Measurements from ENCODE around the gene ABCD2. TPM values are rescaled to one million over a fixed set of nuclear protein-coding genes. Genes with fewer than 3 reads are reported as not detected.

The ABCD2 gene
- total RNA-seq, 3 donors from 2014 or later = 0.52 to 1.1 (median 0.55) TPM

DNA sequence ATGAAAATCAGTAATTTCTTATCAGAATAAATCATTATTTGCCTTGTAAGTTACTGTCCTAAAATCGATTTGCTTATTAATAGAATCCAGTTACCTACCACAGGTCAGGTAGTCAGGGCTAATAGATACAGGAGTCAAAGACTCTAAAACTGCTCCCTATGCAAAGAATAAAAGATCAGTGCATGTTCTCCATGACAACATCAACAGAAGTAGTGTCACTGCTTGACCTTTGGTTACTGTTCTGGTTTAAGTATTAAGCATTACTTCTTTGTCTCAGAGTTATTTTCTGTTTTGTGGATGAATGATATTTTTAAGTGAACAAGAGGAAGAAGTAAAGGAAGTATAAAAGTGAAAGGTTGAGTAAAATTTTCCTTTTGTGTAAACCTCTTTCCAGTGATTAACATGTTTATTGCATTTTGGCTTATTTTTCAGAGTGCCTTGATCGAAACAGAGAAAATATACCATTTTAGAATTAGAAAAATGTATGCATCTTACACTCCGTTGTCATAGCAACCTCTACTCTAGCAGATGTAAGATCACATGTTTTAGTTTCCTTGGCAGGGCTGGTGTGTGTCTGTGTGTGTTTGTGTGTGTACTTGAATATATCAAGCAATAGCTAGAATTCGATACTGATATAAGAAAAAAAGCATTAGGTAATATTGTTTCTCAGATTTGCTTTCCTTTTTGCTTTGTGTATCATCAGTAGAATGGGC is 44.7 kb downstream of the ABCD2 start:
- DNase-seq = no peak
- Histone ChIP-seq H3K36me3 (ENCODE audit: low read depth) (no peaks in the 10 kb centered on the region), H3K4me3 (no peak overlapping the region), H3K4me1 (ENCODE audit: low read depth) (no peaks in the 10 kb centered on the region), H3K9me3 (no peaks in the 10 kb centered on the region)
- ATAC-seq = no peak
- intact Hi-C loops (cut with DNase I, micrococcal nuclease) = no loop called here
- TF ChIP-seq, protein P1, sequence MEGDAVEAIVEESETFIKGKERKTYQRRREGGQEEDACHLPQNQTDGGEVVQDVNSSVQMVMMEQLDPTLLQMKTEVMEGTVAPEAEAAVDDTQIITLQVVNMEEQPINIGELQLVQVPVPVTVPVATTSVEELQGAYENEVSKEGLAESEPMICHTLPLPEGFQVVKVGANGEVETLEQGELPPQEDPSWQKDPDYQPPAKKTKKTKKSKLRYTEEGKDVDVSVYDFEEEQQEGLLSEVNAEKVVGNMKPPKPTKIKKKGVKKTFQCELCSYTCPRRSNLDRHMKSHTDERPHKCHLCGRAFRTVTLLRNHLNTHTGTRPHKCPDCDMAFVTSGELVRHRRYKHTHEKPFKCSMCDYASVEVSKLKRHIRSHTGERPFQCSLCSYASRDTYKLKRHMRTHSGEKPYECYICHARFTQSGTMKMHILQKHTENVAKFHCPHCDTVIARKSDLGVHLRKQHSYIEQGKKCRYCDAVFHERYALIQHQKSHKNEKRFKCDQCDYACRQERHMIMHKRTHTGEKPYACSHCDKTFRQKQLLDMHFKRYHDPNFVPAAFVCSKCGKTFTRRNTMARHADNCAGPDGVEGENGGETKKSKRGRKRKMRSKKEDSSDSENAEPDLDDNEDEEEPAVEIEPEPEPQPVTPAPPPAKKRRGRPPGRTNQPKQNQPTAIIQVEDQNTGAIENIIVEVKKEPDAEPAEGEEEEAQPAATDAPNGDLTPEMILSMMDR (IDR thresholded peaks at IDR 0.05) = no peak

DNA sequence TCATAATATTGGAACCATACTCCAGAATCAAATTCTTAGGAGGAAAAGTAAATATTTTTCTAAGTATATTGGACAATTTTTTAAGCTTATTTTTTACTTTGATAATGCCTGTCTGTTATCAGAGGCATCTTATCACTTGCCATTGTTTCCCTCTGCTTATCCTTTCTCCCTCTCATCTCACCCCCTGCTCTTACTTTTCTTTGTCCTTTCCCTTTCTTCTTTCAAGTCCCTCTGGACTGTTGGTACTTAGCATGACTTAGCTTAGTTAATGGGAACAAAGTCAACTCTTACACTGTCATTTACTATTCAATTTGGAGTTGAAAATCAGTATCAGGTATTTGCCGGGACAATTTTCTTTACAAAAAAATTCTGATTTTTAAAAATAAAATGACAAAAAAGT is 45.2 kb downstream of the ABCD2 start:
- no peak for DNase-seq
- H3K4me1 ChIP-seq (ENCODE audit: low read depth) = no peaks in the 10 kb centered on the region
- no peak overlapping the region for H3K4me3 ChIP-seq
- TF ChIP-seq, protein P1 (IDR thresholded peaks at IDR 0.05) = no peak
- intact Hi-C loops (cut with DNase I, micrococcal nuclease) = no loop called here
- ATAC-seq = no peak
- H3K9me3 ChIP-seq = peaks cover 4% of the 10 kb centered on the region
- H3K36me3 ChIP-seq (ENCODE audit: low read depth) = no peaks in the 10 kb centered on the region

DNA sequence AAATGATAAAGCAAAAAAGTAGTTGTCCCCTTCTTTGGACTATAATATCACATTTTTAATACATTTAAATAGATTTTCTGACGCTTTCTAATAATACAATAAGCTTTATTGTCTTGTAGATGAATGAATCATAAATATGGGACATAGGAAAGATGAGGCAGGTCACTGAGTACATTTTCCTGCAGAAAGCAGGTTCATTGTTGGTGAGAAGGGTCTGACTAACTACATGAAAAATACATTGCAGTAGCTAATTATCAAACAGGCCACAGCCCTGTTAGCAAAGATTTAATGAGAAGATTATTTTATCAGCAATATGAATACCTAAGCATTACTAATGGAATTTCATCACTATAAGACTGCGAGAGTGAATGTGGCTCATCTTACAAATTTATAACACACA is 45.6 kb downstream of the ABCD2 start:
- H3K36me3 ChIP-seq (ENCODE audit: low read depth) = no peaks in the 10 kb centered on the region
- no peak for DNase-seq
- intact Hi-C loops (cut with DNase I, micrococcal nuclease) = no loop called here
- no peak for ATAC-seq
- no peak overlapping the region for H3K4me3 ChIP-seq
- peaks cover 6% of the 10 kb centered on the region for H3K9me3 ChIP-seq
- no peaks in the 10 kb centered on the region for H3K4me1 ChIP-seq (ENCODE audit: low read depth)
- TF ChIP-seq, protein P1 (IDR thresholded peaks at IDR 0.05) = no peak

DNA sequence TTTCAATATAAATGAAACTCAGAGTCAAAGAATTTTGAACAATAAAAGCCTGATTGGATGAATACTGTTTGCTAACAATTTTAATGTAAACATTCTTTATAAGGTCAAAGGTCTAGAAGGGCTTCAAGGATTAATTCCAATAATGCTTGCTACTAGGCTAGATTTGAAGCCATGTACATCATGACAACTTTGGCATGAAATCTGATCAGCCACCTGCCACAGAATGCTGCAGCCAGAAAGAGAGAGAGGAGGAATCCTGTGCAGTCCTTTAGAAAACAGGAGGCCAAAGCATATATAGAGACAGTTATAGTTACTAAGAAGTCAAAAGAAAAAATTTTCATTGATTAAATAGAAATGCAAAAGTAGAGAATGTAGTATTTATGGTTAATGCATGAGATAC is 47.1 kb downstream of the ABCD2 start:
- ATAC-seq = no peak
- intact Hi-C loops (cut with DNase I, micrococcal nuclease) = no loop called here

DNA sequence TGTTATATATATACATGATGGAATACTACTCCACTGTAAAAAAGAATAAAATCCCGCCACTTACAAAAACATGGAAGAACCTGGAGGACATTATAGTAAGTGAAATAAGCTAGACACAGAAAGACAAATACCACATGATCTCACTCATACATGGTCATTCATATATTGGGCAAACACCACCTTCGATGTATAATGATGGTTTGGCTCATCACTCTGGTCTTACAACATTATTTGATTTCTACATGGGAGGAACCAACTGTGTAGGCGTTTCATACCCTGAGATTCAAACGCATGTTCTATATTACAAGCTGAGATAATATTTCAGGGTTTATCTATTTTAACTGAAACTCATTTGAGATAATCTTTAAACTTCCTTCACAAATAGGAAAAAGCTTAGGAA is 48.3 kb downstream of the ABCD2 start:
- no peak for DNase-seq
- no peak for ATAC-seq
- H3K36me3 ChIP-seq (ENCODE audit: low read depth) = no peaks in the 10 kb centered on the region
- no peaks in the 10 kb centered on the region for H3K4me1 ChIP-seq (ENCODE audit: low read depth)
- TF ChIP-seq, protein P1 (IDR thresholded peaks at IDR 0.05) = no peak
- no peak overlapping the region for H3K4me3 ChIP-seq
- intact Hi-C loops (cut with DNase I, micrococcal nuclease) = no loop called here
- peaks cover 6% of the 10 kb centered on the region for H3K9me3 ChIP-seq

More for the DNA sequence above, 47.1 kb downstream of the ABCD2 start:
- H3K4me1 ChIP-seq (ENCODE audit: low read depth) = no peaks in the 10 kb centered on the region
- no peak for DNase-seq
- H3K4me3 ChIP-seq = no peak overlapping the region
- peaks cover 6% of the 10 kb centered on the region for H3K9me3 ChIP-seq
- TF ChIP-seq, protein P1 (IDR thresholded peaks at IDR 0.05) = no peak
- no peaks in the 10 kb centered on the region for H3K36me3 ChIP-seq (ENCODE audit: low read depth)

Measured in mucosa of descending colon (tissue), 3 donors.